ENCODE data around the gene ETS1.
A peak's percentile ranks its signal among the peaks of the same experiment; 100 is the strongest.

Gene ETS1, protein sequence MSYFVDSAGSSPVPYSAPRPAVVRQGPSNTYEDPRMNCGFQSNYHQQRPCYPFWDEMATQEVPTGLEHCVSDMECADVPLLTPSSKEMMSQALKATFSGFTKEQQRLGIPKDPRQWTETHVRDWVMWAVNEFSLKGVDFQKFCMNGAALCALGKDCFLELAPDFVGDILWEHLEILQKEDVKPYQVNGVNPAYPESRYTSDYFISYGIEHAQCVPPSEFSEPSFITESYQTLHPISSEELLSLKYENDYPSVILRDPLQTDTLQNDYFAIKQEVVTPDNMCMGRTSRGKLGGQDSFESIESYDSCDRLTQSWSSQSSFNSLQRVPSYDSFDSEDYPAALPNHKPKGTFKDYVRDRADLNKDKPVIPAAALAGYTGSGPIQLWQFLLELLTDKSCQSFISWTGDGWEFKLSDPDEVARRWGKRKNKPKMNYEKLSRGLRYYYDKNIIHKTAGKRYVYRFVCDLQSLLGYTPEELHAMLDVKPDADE

DNA sequence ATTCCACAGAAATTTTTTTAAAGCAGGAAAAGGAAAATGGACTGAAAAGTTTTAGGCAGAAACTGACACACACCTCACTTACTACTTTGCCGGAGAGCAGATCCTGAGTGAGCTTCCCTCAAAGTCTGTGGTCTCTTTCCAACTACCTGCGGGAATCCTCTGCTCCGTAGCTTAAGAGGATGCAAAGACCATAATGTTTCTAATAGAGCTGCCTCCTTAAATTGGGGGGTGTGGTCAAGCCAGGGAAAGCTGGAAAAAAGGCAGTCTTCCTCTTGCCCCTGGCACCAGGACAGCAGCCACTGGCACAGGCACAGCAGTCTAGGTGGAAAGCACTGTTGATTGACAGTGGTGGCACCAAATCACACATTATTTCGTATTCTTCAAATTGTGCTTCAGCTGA is at the start of gene ETS1:
ETS1 (minus strand) TSS at position 144 of the 400 bp plus-strand sequence. CDS start 14,428 bp downstream, outside the sequence.
- DNase-seq (ENCODE audit: low spot score): no peak
- TF ChIP-seq CTCF (IDR thresholded peaks at IDR 0.05; ENCODE audit: extremely low read depth, missing control alignments): no peak

DNA sequence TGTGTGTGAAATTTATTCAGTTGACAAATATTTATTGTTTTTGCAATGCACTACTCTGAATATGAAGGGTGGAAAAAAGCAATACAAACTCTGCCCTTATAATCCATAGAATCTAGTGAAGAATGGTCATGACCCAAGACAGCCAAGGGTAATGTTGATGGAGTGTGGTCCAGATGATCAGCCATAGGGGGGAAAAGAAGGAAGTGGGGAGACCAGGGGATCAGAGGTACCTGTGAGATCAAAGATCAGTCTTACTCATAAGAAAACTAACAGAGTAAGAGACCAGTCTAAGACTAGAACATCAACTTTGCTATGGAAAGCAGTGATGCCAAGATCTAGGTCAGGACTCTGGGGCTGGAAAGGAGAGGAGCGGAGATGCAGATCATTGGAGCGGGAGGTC is 47.0 kb upstream of the ETS1 start:
- TF ChIP-seq CTCF (IDR thresholded peaks at IDR 0.05; ENCODE audit: extremely low read depth, missing control alignments): no peak

GRCh38 chr11:128633384-128633965 is 46.1 kb upstream of the ETS1 start:
- no peak for TF ChIP-seq CTCF (IDR thresholded peaks at IDR 0.05; ENCODE audit: extremely low read depth, missing control alignments)
- no peak for DNase-seq (ENCODE audit: low spot score)

More for the DNA sequence above, 47.0 kb upstream of the ETS1 start:
- DNase-seq (ENCODE audit: low spot score): no peak

GRCh38 chr11:128632141-128632791 is 44.9 kb upstream of the ETS1 start:
- peak; percentile 75 for TF ChIP-seq CTCF (IDR thresholded peaks at IDR 0.05; ENCODE audit: extremely low read depth, missing control alignments)
- peak; percentile 58 for DNase-seq (ENCODE audit: low spot score)

DNA sequence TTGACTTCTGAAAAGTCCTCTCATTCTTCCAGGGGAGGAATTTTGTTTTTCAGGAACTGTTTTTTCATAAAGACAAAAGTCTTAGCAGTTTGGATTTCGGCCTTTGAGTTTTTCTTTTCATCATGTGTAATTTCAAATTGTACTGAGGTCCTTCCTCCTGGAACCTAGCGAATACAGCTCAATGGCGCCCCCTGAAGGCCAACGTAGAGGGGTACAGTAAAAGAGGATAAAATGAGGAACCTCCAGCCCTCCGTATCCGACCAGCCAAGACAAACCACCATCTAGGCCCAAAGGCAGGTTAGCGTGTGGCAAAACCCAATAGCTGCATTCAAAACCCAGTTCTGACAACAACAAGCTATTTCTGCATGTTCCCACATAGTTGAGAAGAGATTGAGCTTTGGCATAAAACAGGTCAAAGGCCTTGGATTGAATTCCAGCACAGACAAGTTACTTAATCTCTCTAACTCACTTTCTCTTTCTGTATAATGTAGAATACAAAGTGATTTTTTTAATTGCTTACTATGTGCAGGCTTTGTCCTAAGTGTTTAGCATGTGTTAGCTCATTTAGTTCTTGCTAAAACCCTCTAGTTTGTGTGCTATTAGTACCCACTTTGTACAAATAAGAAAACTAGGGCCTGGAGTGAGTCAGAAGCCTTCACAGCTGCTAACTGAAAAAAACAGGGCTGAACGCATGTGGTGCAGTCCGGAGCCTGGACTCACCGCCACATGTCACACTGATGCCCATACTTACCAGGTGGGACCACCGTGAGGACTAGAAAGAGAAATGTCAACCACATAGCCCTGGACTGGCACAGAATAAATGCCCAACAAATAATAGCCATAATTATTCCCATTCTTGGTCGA is 43.2 kb upstream of the ETS1 start:
- peak; percentile 80 for TF ChIP-seq CTCF (IDR thresholded peaks at IDR 0.05; ENCODE audit: extremely low read depth, missing control alignments)
- peak; percentile 81 for DNase-seq (ENCODE audit: low spot score)

DNA sequence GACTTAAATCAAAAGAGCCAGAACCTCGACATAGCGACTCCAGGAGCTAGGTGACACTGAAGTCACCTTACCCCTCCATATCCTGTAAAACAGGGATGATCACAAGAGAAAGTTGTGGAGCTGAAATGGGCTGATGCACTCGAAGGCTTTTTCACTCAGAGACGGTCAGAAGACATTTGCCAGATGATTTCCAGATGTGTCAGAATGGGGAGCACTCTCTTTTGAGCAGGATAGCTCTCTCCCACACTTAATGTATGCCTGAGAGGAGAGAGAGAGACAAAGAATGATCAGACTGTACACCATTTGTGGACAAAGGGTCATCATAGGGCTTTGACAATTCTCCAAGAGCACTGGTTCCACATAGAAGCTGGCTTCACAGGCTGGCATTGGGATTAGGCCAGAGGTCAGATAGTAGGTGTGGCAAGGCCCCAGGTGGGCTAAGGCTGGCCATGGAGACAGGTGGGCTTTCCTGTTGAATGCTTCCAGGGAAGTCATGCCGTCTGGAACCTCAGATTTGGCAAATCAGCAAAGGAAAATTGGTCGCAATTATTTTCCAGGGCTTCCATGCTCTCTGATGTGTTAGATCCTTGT is 42.3 kb upstream of the ETS1 start:
- DNase-seq (ENCODE audit: low spot score): no peak
- no peak for TF ChIP-seq CTCF (IDR thresholded peaks at IDR 0.05; ENCODE audit: extremely low read depth, missing control alignments)

Measured in GM20000 (cell line).